Epithelial cell of proximal tubule (primary cell): ENCODE data around the gene COPS3. TPM values are rescaled to one million over a fixed set of nuclear protein-coding genes. Genes with fewer than 3 reads are reported as not detected.
"Not testable (repeated sequence)": the region's sequence is repeated elsewhere in the genome, so short reads cannot be mapped to it uniquely, and the experiment has no call there.

Experiments used
- DNase-seq: peaks from one replicate; pipeline ENCODE4 v3.0.0-alpha.2; 2011; ENCODE audit warnings: low read depth
- H3K4me3 ChIP-seq: 2 replicates; pipeline ENCODE4 v1.5.1; 2011; ENCODE audit warnings: low read depth, mild to moderate bottlenecking, low read length
- CTCF ChIP-seq: conservative IDR thresholded peaks from 2 replicates; pipeline ENCODE4 v1.5.1; 2012; ENCODE audit warnings: low read depth, mild to moderate bottlenecking, low read length
- total RNA-seq: library from RNA; depleted of rRNA; stranded (reverse); fragments of >200 nt; gene quantifications from 2 replicates; pipeline ENCODE4 v1.2.3, GENCODE V29; 2015

COPS3 gene
- total RNA-seq, 1 donor from 2014 or later = 75.6 TPM

DNA sequence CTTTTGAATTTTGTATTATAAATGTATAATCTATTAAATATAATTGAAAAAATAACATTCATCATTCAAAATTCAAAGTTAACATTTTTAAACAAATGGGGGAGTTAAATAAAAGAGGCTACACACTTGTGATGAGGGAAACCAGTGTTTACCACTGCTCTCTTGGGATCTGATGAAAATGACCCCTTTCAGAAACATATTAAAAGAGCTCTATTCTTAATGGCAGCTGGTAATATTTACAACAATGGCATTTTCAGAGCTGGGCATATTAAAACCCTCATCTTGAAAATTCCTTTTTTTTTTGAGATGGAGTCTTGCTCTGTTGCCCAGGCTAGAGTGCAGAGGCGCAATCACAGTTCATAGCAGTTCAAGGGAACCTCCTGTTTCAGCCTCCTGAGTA, 24.7 kb downstream of the COPS3 start:
- no peak for TF ChIP-seq CTCF
- no peak for DNase-seq
- H3K4me3 ChIP-seq = no peak overlapping the region

DNA sequence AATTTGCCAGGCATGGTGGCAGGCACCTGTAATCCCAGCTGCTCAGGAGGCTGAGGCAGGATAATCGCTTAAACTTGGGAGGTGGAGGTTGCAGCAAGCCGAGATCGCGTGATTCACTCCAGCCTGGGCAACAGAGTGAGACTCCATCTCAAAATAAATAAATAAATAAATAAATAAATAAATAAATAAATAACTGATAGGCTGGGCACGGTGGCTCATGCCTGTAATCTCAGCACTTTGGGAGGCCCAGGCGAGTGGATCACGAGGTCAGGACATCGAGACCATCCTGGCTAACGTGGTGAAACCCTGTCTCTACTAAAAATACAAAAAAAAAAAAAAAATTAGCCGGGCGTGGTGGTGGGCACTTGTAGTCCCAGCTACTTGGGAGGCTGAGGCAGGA, 25.4 kb downstream of the COPS3 start:
- H3K4me3 ChIP-seq = not testable (repeated sequence)

GRCh38 chr17:17254036-17254435, 27.0 kb downstream of the COPS3 start:
- no peak overlapping the region for H3K4me3 ChIP-seq
- no peak for DNase-seq
- no peak for TF ChIP-seq CTCF

More for the DNA sequence above, 25.4 kb downstream of the COPS3 start:
- not testable (repeated sequence) for DNase-seq

DNA sequence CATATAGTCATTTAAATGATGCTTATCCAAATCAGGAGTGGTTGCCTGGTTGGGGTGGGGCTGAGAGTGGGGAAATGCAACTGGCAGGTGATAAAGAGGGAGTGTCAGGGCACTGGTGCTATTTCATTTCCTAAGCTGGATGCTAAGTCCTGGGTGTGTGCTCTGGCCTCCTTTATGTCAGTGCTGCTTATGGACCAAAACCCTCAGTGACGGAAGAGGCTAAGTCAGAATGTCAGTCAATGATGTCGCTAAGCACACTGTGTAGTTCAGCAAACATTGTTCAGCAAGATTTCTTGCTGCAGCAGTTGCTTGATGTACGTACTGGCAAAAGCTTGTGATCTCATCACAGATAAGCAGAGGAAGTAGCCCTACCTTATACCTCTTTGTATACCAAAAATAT, 27.6 kb downstream of the COPS3 start:
- no peak for DNase-seq
- no peak overlapping the region for H3K4me3 ChIP-seq
- TF ChIP-seq CTCF = no peak

GRCh38 chr17:17252149-17252661, 28.8 kb downstream of the COPS3 start:
- H3K4me3 ChIP-seq = no peak overlapping the region
- no peak for DNase-seq
- no peak for TF ChIP-seq CTCF

- DNase-seq = no peak
- no peak for TF ChIP-seq CTCF
- H3K4me3 ChIP-seq = no peak overlapping the region
These were observed 34.2 kb downstream of the COPS3 start for GRCh38 chr17:17246879-17247278.

GRCh38 chr17:17243163-17243562, 37.9 kb downstream of the COPS3 start:
- H3K4me3 ChIP-seq = no peak overlapping the region
- no peak for TF ChIP-seq CTCF
- DNase-seq = no peak
